PC-9 (cell line): ENCODE results near the gene SOX2. TPM values are rescaled to one million over a fixed set of nuclear protein-coding genes. Genes with fewer than 3 reads are reported as not detected.

Source experiments
- BruUV-seq: library from RNA; stranded (reverse); fragments of 400-500 nt; replicated peaks from 2 replicates; lab custom pipeline; 2021; lab: Mats Ljungman, UMichigan
- CTCF ChIA-PET: fragments of 300-600 bp; sonication (Branson Sonifier 250); formaldehyde crosslinking; loops from one replicate; lab custom pipeline; 2022; ENCODE audit warnings: antibody characterized with exemption; lab: Charles Lee
- POLR2A ChIA-PET: fragments of 300-600 bp; sonication (Branson Sonifier 250); formaldehyde crosslinking; loops from one replicate; lab custom pipeline; 2022; ENCODE audit warnings: antibody characterized with exemption; ENCODE audit not compliant: unreplicated experiment; lab: Charles Lee
- DNase-seq, 2 experiments: peaks; one replicate each; pipeline versions ENCODE4 v3.0.0 to v3.0.0-alpha.2; 2015 to 2022; ENCODE audit warnings: mixed read lengths in 1 of 2
- H2AFZ ChIP-seq: fragments of 200-600 bp; sonication (generic); 2 replicates; pipeline ENCODE4 v1.8.1; 2017; ENCODE audit warnings: antibody characterized with exemption
- H3F3A ChIP-seq: fragments of 200-600 bp; sonication (generic); 2 replicates; pipeline ENCODE4 v1.8.1; 2017; ENCODE audit warnings: antibody characterized with exemption, mild to moderate bottlenecking, low read depth; ENCODE audit not compliant: insufficient read depth
- H3K27ac ChIP-seq: fragments of 200-600 bp; sonication (generic); 2 replicates; pipeline ENCODE4 v1.6.1; 2016; ENCODE audit warnings: mixed run types
- H3K27me3 ChIP-seq: fragments of 200-600 bp; sonication (generic); 2 replicates; pipeline ENCODE4 v1.6.1; 2016; ENCODE audit warnings: low read depth, mixed run types; ENCODE audit not compliant: insufficient read depth
- H3K36me3 ChIP-seq: fragments of 200-600 bp; sonication (generic); 2 replicates; pipeline ENCODE4 v1.6.1; 2016; ENCODE audit warnings: low read depth, mixed run types
- H3K4me1 ChIP-seq: fragments of 200-600 bp; sonication (generic); replicated peaks from 2 replicates; pipeline ENCODE4 v1.6.1; 2016; ENCODE audit warnings: mixed run types; ENCODE audit not compliant: insufficient read depth
- H3K4me2 ChIP-seq: fragments of 200-600 bp; sonication (generic); 2 replicates; pipeline ENCODE4 v1.6.1; 2017; ENCODE audit warnings: mixed run types
- H3K4me3 ChIP-seq: fragments of 200-600 bp; sonication (generic); 2 replicates; pipeline ENCODE4 v1.6.1; 2016; ENCODE audit warnings: mixed run types
- H3K79me2 ChIP-seq: fragments of 200-600 bp; sonication (generic); 2 replicates; pipeline ENCODE4 v1.6.1; 2017; ENCODE audit warnings: low read depth, mixed run types
- H3K9me2 ChIP-seq: fragments of 200-600 bp; sonication (generic); 2 replicates; pipeline ENCODE4 v1.8.1; 2017; ENCODE audit warnings: mild to moderate bottlenecking; ENCODE audit not compliant: insufficient read depth
- H3K9me3 ChIP-seq: fragments of 200-600 bp; sonication (generic); 2 replicates; pipeline ENCODE4 v1.8.1; 2016; ENCODE audit warnings: low read depth; ENCODE audit not compliant: insufficient read depth
- H4K20me1 ChIP-seq: fragments of 200-600 bp; sonication (generic); 2 replicates; pipeline ENCODE4 v1.8.1; 2017; ENCODE audit not compliant: insufficient read depth
- CTCF ChIP-seq: fragments of 200-600 bp; sonication (generic); conservative IDR thresholded peaks from 2 replicates; pipeline ENCODE4 v1.6.1; 2017; ENCODE audit warnings: mixed run types, antibody characterized with exemption, mild to moderate bottlenecking, moderate library complexity
- EZH2 ChIP-seq: fragments of 200-600 bp; sonication (generic); IDR thresholded peaks from 2 replicates; pipeline ENCODE4 v1.8.0; 2017; ENCODE audit warnings: antibody characterized with exemption, low read depth
- intact Hi-C: fragments of 100-400 bp; cut with micrococcal nuclease; formaldehyde crosslinking; loops from one replicate; pipeline ENCODE4 v1.10.0; 2022; ENCODE audit not compliant: unreplicated experiment
- total RNA-seq: library from RNA; stranded (reverse); gene quantifications from 2 replicates; pipeline ENCODE4 v1.2.3, GENCODE V29; 2021

SOX2 gene
- total RNA-seq, 1 experiment from 2014 or later = not detected

- BruUV-seq = no TSS peak
- Histone ChIP-seq H3K27ac (no peak overlapping the region), H3K4me1 (no peaks in the 10 kb centered on the region; the same call in 1 of the 2 replicates), H3K36me3 (no peaks in the 10 kb centered on the region), H3F3A (no peaks in the 10 kb centered on the region), H3K9me2 (no peaks in the 10 kb centered on the region), H3K4me2 (no peak overlapping the region), H3K4me3 (no peak overlapping the region), H3K27me3 (peaks cover 22% of the 10 kb centered on the region; the same call in 1 of the 2 replicates), H3K9me3 (no peaks in the 10 kb centered on the region), H4K20me1 (no peaks in the 10 kb centered on the region), H2AFZ (no peak overlapping the region), H3K79me2 (no peaks in the 10 kb centered on the region)
- ChIA-PET POLR2A (no interaction called here), CTCF (no interaction called here)
- no peak for DNase-seq
- intact Hi-C loops = no loop called here
- no peak for TF ChIP-seq CTCF
Observed at GRCh38 chr3:181691901-181692300, 19.8 kb upstream of the SOX2 start.

- H3K79me2 ChIP-seq = no peaks in the 10 kb centered on the region
- H3F3A ChIP-seq = no peaks in the 10 kb centered on the region
- no TSS peak for BruUV-seq
- CTCF ChIA-PET = no interaction called here
- no peak overlapping the region for H2AFZ ChIP-seq
- DNase-seq = no peak
- POLR2A ChIA-PET = no interaction called here
- no peaks in the 10 kb centered on the region for H3K9me3 ChIP-seq
- H3K36me3 ChIP-seq = no peaks in the 10 kb centered on the region
- no peaks in the 10 kb centered on the region for H4K20me1 ChIP-seq
- TF ChIP-seq EZH2 (no peak), CTCF (no peak)
- H3K4me2 ChIP-seq = no peak overlapping the region
- H3K4me3 ChIP-seq = no peak overlapping the region
- peaks cover 28% of the 10 kb centered on the region; the same call in 1 of the 2 replicates for H3K27me3 ChIP-seq
- no peak overlapping the region for H3K27ac ChIP-seq
- no peaks in the 10 kb centered on the region; the same call in 1 of the 2 replicates for H3K4me1 ChIP-seq
- intact Hi-C loops = no loop called here
- no peaks in the 10 kb centered on the region for H3K9me2 ChIP-seq
Observed at GRCh38 chr3:181692311-181693145, 19.2 kb upstream of the SOX2 start.

- no peak for TF ChIP-seq CTCF
- TF ChIP-seq EZH2 = no peak
- Histone ChIP-seq H3K79me2 (no peaks in the 10 kb centered on the region), H3F3A (no peaks in the 10 kb centered on the region), H4K20me1 (no peaks in the 10 kb centered on the region), H3K9me3 (no peaks in the 10 kb centered on the region), H2AFZ (no peak overlapping the region), H3K9me2 (no peaks in the 10 kb centered on the region), H3K4me1 (no peaks in the 10 kb centered on the region; the same call in 1 of the 2 replicates), H3K36me3 (no peaks in the 10 kb centered on the region), H3K27me3 (peaks cover 33% of the 10 kb centered on the region; the same call in 1 of the 2 replicates), H3K4me2 (no peak overlapping the region), H3K27ac (no peak overlapping the region), H3K4me3 (no peak overlapping the region)
- CTCF ChIA-PET = no interaction called here
- intact Hi-C loops = no loop called here
- BruUV-seq = no TSS peak
- POLR2A ChIA-PET = no interaction called here
- no peak for DNase-seq
Observed at GRCh38 chr3:181693280-181693679, 18.4 kb upstream of the SOX2 start.
